ENCODE results near the gene LSP1.
"Not testable (repeated sequence)": the region's sequence is repeated elsewhere in the genome, so short reads cannot be mapped to it uniquely, and the experiment has no call there.

The LSP1 gene

DNA sequence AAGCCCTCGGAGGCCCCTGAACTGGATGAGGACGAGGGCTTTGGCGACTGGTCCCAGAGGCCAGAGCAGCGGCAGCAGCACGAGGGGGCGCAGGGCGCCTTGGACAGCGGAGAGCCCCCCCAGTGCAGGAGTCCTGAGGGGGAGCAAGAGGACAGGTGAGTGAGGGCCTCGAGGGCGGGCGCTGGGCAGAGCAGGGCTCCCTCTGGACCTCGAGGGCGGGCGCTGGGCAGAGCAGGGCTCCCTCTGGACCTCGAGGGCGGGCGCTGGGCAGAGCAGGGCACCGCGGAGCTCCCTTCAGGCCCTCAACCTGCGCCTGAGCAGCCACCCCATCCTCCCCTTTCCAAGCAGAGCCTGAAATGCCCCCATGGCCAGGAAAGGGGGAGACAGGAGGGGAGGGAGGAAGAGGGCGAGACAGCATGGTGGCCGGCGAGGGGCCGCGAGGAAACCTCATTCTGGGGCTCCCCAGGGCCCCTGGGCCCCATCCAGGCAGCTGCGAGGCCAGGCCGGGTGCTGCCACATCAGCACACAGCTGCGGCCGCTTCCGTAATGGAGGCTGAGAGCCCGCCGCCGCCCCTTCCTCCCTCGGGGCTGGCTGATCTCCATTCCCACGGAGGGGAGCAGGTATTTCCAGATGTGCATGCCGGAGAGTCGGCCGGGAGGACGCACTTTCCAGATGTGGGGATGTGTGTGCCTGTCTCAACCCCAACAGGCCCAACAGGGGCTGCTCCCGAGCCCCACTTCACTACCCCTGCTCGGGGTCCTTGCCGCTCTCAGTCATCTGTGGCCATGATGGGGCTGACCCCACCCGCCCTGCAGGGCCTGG, 28.8 kb downstream of the LSP1 start:
- no peak overlapping the region for H3K4me3 ChIP-seq (ENCODE audit: low read depth, low read length)
- TF ChIP-seq, protein P1, sequence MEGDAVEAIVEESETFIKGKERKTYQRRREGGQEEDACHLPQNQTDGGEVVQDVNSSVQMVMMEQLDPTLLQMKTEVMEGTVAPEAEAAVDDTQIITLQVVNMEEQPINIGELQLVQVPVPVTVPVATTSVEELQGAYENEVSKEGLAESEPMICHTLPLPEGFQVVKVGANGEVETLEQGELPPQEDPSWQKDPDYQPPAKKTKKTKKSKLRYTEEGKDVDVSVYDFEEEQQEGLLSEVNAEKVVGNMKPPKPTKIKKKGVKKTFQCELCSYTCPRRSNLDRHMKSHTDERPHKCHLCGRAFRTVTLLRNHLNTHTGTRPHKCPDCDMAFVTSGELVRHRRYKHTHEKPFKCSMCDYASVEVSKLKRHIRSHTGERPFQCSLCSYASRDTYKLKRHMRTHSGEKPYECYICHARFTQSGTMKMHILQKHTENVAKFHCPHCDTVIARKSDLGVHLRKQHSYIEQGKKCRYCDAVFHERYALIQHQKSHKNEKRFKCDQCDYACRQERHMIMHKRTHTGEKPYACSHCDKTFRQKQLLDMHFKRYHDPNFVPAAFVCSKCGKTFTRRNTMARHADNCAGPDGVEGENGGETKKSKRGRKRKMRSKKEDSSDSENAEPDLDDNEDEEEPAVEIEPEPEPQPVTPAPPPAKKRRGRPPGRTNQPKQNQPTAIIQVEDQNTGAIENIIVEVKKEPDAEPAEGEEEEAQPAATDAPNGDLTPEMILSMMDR (IDR thresholded peaks at IDR 0.05; ENCODE audit: insufficient read depth, low read depth, low read length, missing control alignments): no peak
- DNase-seq (ENCODE audit: low read depth): no peak

DNA sequence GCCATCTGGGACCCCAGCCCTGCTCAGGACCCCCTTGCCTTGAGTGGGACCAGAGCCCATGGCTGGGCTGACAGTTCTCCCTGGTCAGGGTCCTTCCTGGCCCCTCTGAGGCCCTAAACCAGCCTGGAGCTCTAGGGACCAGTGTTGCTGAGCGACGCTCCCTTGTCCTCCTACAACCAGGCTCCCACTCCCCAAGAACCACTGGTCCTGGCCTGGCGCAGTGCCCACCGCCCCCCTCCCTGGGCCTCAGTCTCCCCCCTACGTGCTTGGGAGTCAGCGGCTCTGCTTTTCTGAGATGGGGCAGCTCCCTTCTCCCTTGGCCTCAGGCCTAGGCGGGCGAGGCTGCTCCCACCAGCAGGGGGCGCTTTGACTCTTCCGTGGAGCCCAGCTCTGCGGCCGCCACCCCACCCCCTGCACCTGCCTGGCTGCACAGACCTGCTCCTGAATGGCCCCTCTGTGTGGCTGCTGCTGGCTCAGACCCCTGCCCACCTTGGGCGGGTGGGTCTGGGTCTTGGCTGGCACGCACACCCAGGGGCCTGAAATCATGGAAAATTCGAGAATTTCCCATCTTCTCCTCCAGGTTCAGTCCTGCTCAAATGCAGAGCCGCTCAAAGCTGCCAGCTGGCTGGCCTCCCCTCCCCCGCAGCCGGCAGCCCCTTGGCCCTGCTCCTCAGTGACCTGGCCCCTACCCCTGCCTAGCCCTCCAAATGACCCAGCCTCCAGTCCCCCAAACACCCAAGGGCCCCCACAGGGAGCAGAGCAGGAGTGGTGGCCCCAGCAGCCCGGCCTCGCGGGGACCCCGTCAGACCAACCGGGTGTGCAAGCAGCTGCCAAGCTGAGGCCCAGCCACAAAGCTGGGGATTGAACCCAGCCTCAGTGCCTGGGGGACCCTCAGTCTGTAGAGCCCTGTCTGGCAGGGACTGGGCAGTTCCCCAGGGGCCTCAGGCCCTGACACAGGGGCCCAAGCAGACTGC, 29.7 kb downstream of the LSP1 start:
- peak; percentile 82 for DNase-seq (ENCODE audit: low read depth)
- TF ChIP-seq, protein P1 (IDR thresholded peaks at IDR 0.05; ENCODE audit: insufficient read depth, low read depth, low read length, missing control alignments): peak; percentile 88
- no peak overlapping the region for H3K4me3 ChIP-seq (ENCODE audit: low read depth, low read length)

DNA sequence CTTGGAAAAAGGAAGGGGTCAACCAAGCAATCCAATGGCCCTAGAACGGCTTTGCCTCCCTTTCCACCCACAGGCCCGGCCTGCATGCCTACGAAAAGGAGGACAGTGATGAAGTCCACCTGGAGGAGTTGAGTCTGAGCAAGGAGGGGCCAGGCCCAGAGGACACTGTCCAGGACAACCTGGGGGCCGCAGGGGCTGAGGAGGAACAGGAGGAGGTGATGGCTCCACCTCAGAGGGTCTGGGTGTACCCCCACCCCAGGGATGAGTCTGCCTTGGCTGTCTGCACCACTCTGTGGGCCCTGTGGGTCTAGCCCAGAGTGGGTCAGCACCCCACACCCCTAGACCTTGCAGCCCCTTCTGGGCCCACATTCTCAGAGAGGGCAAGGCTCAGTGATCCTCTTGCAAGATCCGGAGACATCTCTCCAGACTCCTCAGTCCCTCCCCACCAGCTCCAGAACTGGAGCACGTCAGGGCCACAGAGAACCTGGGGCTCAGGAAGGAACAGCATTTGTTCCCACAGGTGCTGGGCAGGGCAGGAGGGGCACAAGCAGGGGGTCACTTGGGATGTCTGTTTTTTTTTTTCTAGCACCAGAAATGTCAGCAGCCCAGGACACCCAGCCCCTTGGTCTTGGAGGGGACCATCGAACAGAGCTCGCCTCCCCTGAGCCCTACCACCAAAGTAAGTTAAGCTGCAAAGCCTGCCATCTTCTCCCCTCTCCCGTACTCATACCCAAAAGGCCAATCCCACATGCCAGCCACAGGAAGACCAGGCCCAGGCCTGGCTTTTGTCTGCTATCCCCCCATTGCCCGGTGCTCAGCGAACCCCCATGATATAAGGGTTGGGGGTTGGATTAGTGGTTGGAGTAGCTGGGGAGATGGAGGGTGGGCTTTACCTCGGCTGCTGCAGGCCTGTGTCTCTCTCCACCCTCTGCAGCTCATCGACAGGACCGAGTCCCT, 30.7 kb downstream of the LSP1 start:
- H3K4me3 ChIP-seq (ENCODE audit: low read depth, low read length): no peak overlapping the region
- no peak for DNase-seq (ENCODE audit: low read depth)
- TF ChIP-seq, protein P1 (IDR thresholded peaks at IDR 0.05; ENCODE audit: insufficient read depth, low read depth, low read length, missing control alignments): no peak

DNA sequence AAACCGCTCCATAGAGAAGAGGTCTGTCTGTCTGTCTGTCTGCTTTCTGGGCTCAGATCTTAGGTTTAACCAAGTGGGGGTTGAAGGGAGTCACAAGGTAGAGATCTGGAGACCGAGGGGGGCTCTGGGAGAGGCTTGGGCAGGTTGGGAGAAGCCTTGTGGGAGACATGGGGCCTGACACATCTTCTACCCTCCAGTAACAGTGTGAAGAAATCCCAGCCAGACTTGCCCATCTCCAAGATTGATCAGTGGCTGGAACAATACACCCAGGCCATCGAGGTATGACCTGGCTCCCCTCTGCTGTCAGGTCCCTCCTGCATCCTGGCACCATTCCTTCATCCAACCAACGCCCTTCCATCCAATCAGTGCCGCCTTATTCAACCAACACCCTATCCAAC, 31.4 kb downstream of the LSP1 start:
- TF ChIP-seq, protein P1 (IDR thresholded peaks at IDR 0.05; ENCODE audit: insufficient read depth, low read depth, low read length, missing control alignments): no peak
- DNase-seq (ENCODE audit: low read depth): no peak
- H3K4me3 ChIP-seq (ENCODE audit: low read depth, low read length): no peak overlapping the region

DNA sequence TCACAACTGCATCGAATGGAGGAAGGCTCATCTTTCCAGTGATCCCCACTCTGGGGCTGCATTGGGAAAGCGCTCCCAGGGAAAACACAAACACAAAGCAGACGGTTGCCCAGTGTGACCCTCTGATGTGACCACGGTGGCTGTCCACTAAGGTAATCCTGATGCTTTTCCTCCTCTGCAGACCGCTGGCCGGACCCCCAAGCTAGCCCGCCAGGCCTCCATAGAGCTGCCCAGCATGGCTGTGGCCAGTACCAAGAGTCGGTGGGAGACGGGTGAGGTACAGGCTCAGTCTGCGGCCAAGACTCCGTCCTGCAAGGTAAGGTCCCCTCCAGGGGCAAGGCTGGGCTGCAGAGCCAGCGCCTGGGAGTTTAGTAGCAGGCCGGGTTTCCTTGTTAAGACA, 33.7 kb downstream of the LSP1 start:
- not testable (repeated sequence) for H3K4me3 ChIP-seq (ENCODE audit: low read depth, low read length); DNase-seq (ENCODE audit: low read depth)

DNA sequence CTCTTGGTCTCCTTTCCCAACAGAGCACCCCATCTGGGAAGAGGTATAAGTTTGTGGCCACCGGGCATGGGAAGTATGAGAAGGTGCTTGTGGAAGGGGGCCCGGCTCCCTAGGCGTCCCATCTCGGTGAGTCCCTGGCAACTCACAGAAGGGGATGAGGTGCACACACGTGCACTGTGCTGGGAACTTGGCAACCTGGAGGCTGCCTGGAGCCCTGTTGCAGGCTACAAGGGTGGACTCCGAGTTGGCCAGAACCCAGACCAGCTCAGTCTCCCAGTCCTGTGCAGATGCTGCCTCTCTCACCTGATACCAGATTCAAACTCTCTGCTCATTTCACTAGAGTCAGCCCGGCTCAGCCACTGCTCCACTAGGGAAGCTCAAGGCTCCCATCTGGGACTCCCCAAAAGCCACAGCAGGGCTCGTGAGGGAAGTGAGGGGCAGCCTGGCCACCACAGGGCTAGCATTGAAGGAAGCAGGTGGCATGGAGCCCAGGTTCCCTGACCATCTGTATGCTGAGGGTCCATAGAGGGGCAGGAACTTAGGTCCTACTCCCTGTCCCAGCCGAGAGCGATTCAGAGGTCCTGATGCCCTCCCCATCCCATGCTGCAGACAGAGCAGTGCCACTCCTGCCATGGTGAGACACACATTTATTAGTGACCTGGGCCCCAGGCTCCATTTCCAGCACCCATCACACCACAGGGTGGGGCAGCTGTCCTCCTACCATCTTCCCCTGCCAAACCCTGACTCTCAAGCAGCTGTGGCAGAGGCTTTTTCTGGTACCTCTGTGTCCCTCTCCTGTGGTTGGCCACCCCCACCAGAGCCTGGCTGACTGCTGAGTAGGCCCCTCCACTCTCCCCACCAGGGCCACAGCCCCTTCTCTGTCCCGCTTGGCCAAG, 34.8 kb downstream of the LSP1 start:
- DNase-seq (ENCODE audit: low read depth): no peak
- TF ChIP-seq, protein P1 (IDR thresholded peaks at IDR 0.05; ENCODE audit: insufficient read depth, low read depth, low read length, missing control alignments): no peak
- no peak overlapping the region for H3K4me3 ChIP-seq (ENCODE audit: low read depth, low read length)
